Smooth muscle cell (in vitro differentiated cells): Measurements from ENCODE around the gene GBGT1. TPM values are rescaled to one million over a fixed set of nuclear protein-coding genes. Genes with fewer than 3 reads are reported as not detected.

Experiments used
- DNase-seq: peaks from one replicate; lab custom pipeline; 2025; ENCODE audit not compliant: unreplicated experiment; lab: John Stamatoyannopoulos, UW
- H2AFZ ChIP-seq: fragments of 200-600 bp; sonication (generic); 2 replicates; pipeline ENCODE4 v1.6.0; 2016; ENCODE audit warnings: antibody characterized with exemption, low read depth, mild to moderate bottlenecking
- H3F3A ChIP-seq: fragments of 200-600 bp; sonication (generic); 2 replicates; pipeline ENCODE4 v1.6.0; 2017; ENCODE audit warnings: antibody characterized with exemption, low read depth
- H3K27ac ChIP-seq: fragments of 200-600 bp; sonication (generic); 2 replicates; pipeline ENCODE4 v1.5.1; 2016; ENCODE audit warnings: low read depth, mild to moderate bottlenecking
- H3K27me3 ChIP-seq: fragments of 200-600 bp; sonication (generic); 2 replicates; pipeline ENCODE4 v1.6.1; 2016; ENCODE audit warnings: low read depth, mild to moderate bottlenecking
- H3K36me3 ChIP-seq: fragments of 200-600 bp; sonication (generic); 2 replicates; pipeline ENCODE4 v1.5.1; 2016; ENCODE audit warnings: low read depth
- H3K4me1 ChIP-seq: fragments of 200-600 bp; sonication (generic); 2 replicates; pipeline ENCODE4 v1.5.1; 2016; ENCODE audit warnings: low read depth
- H3K4me2 ChIP-seq: fragments of 200-600 bp; sonication (generic); 2 replicates; pipeline ENCODE4 v1.6.0; 2016; ENCODE audit warnings: mild to moderate bottlenecking
- H3K4me3 ChIP-seq: fragments of 200-600 bp; sonication (generic); 2 replicates; pipeline ENCODE4 v1.5.1; 2016; ENCODE audit warnings: mild to moderate bottlenecking
- H3K79me2 ChIP-seq: fragments of 200-600 bp; sonication (generic); 2 replicates; pipeline ENCODE4 v1.6.0; 2016; ENCODE audit warnings: low read depth, mild to moderate bottlenecking
- H3K9ac ChIP-seq: fragments of 200-600 bp; sonication (generic); 2 replicates; pipeline ENCODE4 v1.6.0; 2016; ENCODE audit warnings: low read depth
- H3K9me3 ChIP-seq: fragments of 200-600 bp; sonication (generic); replicated peaks from 2 replicates; pipeline ENCODE4 v1.5.1; 2016; ENCODE audit warnings: low read depth
- H4K20me1 ChIP-seq: fragments of 200-600 bp; sonication (generic); 2 replicates; pipeline ENCODE4 v1.6.0; 2016; ENCODE audit warnings: low read depth
- WGBS: methylation state at CpG from one replicate; pipeline ENCODE4 v1.1.7; 2016; ENCODE audit warnings: low lambda C conversion rate; 5-methylcytosine and 5-hydroxymethylcytosine counted together
- polyA plus RNA-seq: library from polyadenylated mRNA; unstranded; fragments of >200 nt; fragmentation: Nextera tagmentation; extraction: Ambion mirVana; gene quantifications from 2 replicates; pipeline ENCODE4 v1.2.1, GENCODE V29; 2016
- total RNA-seq: library from RNA; depleted of rRNA; stranded (reverse); fragments of >200 nt; gene quantifications from 2 replicates; pipeline ENCODE4 v1.2.3, GENCODE V29; 2014
- TF ChIP-seq, protein P1 (sequence below): fragments of 200-600 bp; sonication (generic); IDR thresholded peaks from 2 replicates; pipeline ENCODE4 v1.5.1; 2017; ENCODE audit warnings: borderline replicate concordance, mild to moderate bottlenecking, antibody characterized with exemption; ENCODE audit not compliant: insufficient read depth, poor library complexity, severe bottlenecking

Gene GBGT1
- total and polyA plus RNA-seq, 2 experiments from 2014 or later, result 4.5 to 11.3 TPM

DNA sequence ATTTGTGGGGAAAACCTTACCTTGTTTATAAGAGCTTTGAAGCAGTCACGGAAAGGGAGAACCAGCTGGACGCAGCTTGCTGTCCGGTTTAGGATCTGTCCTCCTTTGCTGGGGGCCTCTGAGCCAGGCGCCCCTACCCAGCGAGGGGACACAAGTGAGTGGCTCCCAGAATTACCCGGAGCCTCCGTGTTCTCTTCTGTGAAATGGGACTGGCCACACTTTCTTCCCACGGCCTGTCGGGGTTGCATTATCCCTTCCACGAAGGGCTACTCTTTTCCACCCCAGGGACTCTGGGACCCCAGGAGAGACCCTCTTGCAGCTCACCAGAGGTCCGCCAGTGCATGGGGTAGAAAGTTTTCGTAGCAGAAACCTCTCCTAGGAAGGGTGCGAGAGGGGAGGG, 477 bp upstream of the GBGT1 start:
- Histone ChIP-seq H3F3A (peaks cover 10% of the 10 kb centered on the region), H3K79me2 (no peaks in the 10 kb centered on the region), H2AFZ (peak overlapping the region; percentile 93), H3K27ac (no peak overlapping the region), H3K9me3 (no peaks in the 10 kb centered on the region), H3K36me3 (no peaks in the 10 kb centered on the region), H3K4me1 (no peaks in the 10 kb centered on the region), H4K20me1 (peaks cover 6% of the 10 kb centered on the region), H3K4me2 (peak overlapping the region; percentile 97), H3K27me3 (no peaks in the 10 kb centered on the region), H3K4me3 (peak overlapping the region; percentile 81), H3K9ac (no peak overlapping the region)
- 78% methylated on average over 13 of the region's 13 CpGs for WGBS
- TF ChIP-seq, protein P1, sequence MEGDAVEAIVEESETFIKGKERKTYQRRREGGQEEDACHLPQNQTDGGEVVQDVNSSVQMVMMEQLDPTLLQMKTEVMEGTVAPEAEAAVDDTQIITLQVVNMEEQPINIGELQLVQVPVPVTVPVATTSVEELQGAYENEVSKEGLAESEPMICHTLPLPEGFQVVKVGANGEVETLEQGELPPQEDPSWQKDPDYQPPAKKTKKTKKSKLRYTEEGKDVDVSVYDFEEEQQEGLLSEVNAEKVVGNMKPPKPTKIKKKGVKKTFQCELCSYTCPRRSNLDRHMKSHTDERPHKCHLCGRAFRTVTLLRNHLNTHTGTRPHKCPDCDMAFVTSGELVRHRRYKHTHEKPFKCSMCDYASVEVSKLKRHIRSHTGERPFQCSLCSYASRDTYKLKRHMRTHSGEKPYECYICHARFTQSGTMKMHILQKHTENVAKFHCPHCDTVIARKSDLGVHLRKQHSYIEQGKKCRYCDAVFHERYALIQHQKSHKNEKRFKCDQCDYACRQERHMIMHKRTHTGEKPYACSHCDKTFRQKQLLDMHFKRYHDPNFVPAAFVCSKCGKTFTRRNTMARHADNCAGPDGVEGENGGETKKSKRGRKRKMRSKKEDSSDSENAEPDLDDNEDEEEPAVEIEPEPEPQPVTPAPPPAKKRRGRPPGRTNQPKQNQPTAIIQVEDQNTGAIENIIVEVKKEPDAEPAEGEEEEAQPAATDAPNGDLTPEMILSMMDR, result no peak
- DNase-seq, result no peak

DNA sequence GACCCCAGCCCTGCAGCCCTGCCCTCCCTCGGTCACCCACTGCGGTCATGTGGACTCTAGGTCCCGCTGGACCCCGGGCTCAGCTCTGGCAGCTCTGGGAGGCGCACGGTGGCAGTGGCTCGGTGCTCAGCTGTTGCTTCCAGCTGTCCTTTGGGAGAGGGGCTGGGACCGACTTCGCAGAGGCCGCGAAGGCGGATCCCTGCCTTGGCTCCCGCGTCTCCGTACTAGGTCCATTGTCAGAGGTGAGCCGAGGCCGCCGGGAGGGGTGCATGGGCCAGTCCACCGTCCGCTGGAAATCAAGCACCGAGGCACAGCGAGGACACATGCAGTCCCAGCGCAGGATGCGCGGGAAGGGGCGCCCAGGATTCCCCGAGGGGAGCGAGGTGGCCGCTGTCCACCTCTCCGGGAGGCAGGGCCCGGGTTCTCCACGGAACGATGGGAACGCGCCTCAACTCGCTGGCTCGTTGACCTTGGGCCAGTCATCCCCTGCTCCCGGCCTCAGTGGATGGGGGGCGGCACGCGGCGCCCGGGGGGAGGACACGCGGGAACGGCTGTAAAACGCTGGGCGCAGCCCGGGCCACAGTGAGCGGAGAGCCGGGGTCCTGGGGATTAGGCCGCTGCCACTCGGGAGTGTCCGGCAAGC, 732 bp downstream of the GBGT1 start:
- Histone ChIP-seq H3F3A (peaks cover 10% of the 10 kb centered on the region), H3K79me2 (no peaks in the 10 kb centered on the region), H3K9ac (peak overlapping the region; percentile 67), H3K27me3 (no peaks in the 10 kb centered on the region), H3K4me1 (no peaks in the 10 kb centered on the region), H3K4me3 (peak overlapping the region; percentile 81), H3K4me2 (peak overlapping the region; percentile 97), H3K9me3 (no peaks in the 10 kb centered on the region), H3K27ac (no peak overlapping the region), H4K20me1 (peaks cover 6% of the 10 kb centered on the region), H2AFZ (peak overlapping the region; percentile 93), H3K36me3 (no peaks in the 10 kb centered on the region)
- DNase-seq, result no peak
- TF ChIP-seq, protein P1, result no peak
- WGBS, result 54% methylated on average over 45 of the region's 54 CpGs

DNA sequence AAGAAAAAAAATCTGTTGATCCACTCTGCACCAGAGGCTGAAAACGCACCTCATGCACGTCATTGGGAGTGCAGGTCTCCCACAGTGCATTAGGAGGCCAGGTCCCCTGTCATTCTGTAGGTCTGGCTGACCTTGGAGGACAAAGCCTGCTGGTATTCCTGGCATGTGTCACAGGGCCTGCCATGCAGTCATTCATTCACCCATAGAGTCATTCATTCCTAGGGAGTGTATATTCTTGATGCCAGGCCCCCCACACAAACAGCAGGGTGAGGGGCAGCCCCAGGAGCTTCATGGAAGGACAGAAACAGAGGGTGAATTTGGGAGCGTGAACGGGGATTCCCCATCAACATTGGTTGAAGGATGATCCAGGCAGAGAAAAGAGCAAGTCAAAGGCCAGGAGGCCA, 2.2 kb downstream of the GBGT1 start:
- H3K27ac ChIP-seq, result no peak overlapping the region
- no peak overlapping the region for H3K4me2 ChIP-seq
- H3K79me2 ChIP-seq, result no peaks in the 10 kb centered on the region
- TF ChIP-seq, protein P1, result no peak
- DNase-seq, result no peak
- H3K4me3 ChIP-seq, result no peak overlapping the region
- no peaks in the 10 kb centered on the region for H3K36me3 ChIP-seq
- H3K27me3 ChIP-seq, result no peaks in the 10 kb centered on the region
- H3K9me3 ChIP-seq, result no peaks in the 10 kb centered on the region
- no peaks in the 10 kb centered on the region for H3K4me1 ChIP-seq
- H3F3A ChIP-seq, result peaks cover 10% of the 10 kb centered on the region
- WGBS, result 93% methylated on average over 4 of the region's 4 CpGs
- peaks cover 6% of the 10 kb centered on the region for H4K20me1 ChIP-seq
- no peak overlapping the region for H3K9ac ChIP-seq
- H2AFZ ChIP-seq, result no peak overlapping the region
